ENCODE data around the gene KAT6B.
A peak's percentile ranks its signal among the peaks of the same experiment; 100 is the strongest.
"Not testable (repeated sequence)": the region's sequence is repeated elsewhere in the genome, so short reads cannot be mapped to it uniquely, and the experiment has no call there.

The KAT6B gene

DNA sequence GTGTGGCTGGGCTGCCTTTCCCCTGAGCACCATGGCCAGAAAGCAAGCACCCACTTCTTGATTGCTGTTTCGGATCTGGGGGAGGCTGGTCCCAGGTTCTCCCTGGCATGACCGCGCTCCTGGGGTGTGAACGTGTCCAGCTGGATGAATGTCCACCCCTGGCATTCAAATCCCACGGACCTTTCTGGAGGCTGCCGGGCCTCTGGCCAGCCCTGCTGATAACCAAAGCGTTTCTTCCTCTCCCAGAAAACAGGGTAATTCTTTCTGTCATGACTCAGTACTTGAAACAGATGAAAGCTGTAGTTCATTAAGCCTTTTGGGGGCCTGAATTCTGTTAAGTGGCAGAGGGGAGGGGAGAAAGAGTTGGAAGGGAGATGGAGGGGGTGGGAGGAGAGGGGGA, 211.9 kb downstream of the KAT6B start:
- DNase-seq (ENCODE audit: low spot score), result no peak

DNA sequence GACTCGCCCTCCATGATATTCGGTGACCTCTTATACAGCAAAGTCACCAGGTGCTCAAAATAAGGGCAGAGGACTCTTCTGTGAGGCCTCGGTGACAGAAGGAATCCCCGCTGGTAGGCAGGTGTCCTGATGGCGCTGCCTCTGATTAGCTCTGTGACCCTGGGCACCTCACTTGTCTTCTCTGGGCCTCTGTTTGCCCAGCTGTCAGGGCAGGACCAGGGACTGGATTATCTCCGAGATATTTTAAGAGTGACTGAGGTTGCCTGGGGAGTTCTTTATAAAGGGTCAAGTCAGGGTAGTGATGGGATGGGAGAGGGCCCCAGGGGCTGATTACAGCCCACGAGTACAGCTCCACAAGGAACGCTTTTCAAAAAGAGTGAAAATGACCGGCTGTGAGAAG, 214.2 kb downstream of the KAT6B start:
- no peak for DNase-seq (ENCODE audit: low spot score)

DNA sequence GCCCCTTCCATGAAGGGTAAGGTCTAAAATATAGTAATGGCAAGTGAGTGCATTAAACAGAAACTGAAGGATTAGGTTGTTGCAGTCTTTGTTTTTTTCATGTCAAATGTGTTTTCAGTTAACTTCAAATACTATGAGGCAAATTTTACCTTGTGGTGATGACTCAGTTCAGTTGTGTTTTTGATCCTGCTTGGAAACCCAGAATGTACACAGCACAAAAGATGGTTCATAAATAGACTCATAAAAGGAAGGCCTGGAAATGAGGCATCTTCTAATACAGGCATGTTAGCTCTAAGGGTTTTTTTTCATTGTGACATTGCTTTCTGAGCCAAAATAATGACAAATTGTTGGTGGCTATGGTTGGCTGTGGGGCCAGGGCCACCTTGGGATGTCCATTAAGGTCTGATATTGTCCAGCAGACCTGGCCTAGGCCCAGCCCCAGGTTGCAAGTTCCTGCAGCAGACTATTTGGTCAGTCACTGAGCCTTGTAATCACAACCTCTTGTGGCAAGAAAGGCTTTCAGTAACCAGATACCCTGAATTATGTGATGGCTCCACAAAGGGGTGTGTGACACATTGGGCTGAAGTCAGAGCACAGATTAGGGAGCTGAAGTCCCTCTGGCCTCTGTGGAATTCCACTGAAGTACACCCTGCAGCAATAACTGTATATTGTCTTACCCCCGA, 216.0 kb downstream of the KAT6B start:
- peak; percentile 37 for DNase-seq (ENCODE audit: low spot score)

DNA sequence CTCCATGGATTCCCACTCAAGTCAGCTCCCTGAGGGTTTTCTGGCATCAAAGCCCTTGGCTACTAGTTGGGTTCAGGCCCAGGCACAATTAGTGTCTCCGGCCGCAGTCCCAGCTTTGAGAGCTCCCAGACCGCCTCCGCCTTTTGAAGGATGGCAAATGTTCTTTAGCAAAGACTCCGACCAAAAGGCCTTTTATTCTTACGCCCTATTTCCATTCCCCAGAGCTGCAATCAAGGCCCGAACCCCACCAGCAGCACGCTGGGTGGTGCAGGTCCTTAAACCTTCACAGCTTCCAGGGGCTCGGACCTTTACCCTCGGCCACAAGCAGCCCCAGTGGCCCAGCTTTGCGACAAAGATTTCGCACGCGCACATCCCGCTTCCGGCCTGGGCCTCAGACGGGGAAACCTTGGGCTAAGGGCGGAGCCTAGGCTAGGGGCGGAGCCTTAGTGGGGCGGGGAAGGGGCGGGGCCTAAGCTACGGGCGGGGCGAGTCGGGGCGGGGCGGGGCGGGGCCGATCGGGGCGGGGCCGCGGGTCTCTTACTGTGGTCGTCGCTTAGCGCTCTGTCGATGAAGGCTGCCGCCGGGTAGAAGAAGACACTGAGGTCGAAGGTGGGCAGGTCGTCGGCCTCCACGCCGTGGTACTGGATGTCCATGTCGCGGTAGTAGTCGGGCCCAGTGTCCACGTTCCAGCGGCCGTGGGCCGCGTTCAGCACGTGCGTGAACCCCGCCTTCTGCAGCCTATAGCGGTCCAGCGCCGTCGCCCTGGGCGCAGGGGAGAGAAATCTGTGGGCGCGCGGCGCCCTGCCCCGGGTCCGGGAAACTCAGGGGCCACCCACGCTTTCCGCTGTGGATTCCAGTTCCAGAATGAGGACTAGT, 217.1 kb downstream of the KAT6B start:
- DNase-seq (ENCODE audit: low spot score), result peak; percentile 46

DNA sequence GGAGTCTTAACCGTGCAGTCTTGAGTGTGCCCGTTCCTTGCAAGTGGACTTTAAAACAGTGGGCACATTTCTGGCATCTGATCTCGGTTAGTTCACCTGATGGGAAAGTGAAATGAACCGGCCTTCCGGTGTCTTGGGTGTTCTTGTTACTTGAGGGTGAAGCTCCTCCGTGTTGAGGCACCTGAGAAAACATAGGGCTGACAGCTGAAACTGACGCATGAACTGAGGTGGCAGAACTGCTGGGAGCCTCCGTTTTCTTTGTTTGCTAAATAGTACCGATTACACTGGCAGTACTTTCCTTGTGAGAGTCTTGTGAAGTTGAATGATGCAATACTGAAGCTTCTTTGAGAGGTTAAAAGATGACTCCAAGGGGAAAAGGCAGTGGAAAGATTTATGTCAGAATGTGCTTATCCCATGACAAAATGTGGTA, 222.3 kb downstream of the KAT6B start:
- DNase-seq (ENCODE audit: low spot score), result no peak

DNA sequence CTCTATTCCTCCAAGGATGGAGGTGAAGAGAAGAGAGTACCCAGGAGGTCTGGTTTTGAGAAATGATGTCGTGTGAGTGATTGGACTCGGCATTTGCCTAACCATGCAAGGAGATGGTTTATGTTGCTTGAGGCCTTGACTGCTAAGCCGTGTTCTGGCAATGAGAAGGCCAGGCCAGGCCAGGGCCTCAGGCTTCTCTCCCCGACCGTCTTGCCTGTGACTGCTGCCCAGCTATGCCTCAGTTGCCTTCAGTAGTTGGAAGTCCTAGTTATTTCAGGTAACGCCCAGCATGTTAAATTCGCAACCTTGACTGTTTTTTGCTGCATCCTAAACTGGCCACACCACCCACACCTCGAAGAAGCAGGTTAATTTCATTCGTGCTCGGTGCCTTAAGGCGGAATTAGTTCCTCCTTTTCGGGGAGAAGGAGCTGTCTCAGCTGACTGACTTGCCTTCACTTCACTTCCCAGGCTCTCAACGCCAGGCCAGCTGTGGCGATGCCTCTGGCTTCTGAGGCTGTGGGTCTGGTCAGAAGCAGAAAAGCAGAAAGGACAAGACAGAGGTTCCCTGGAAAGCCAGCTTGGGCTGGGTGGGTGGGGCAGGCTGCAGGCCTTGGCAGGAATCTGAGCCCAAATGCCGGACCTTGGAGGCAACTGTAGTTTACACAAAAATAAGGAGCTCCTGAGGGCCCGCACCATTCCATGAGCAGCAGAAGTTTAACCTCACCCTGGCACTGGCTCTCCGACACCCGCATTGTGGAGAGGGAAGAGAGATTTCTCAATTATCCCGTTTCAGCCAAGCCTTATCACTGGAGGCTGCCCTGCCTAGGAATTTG, 223.1 kb downstream of the KAT6B start:
- DNase-seq (ENCODE audit: low spot score), result no peak

DNA sequence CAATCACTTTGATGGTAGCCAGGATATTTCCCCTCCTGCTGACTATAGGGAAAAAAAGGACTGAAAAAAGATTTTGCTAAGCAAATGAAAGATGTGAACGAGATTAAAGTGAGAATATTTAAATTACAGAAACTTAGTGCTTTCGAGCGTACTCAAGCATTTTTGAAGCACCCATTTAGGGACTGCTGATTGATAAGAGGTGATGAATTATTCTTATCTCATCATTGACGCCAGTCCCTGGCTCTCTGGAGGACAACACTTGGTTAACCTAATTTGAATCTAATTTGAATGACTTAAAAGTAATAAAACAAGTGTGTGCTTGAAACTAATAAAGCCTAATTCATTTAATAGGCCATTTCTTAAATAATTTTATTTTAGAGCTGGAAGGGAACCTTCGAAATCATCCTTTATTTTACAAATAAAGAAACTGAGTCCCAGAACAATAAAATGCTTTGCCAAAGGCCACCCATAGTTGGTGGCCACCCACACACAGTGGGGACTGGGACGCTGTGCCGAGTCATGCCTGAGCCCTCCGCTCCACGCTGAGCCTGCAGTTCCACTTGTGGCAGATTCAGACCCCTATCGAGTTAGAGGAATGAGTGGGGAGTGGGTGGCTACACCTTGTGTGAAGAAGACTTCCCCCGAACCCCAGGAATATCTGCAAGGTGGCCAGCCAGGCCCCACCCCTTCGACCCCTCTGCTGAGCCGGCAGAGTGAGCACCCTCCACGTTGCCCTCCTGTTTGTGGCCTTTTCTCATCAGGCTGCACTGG, 223.9 kb downstream of the KAT6B start:
- DNase-seq (ENCODE audit: low spot score), result no peak

DNA sequence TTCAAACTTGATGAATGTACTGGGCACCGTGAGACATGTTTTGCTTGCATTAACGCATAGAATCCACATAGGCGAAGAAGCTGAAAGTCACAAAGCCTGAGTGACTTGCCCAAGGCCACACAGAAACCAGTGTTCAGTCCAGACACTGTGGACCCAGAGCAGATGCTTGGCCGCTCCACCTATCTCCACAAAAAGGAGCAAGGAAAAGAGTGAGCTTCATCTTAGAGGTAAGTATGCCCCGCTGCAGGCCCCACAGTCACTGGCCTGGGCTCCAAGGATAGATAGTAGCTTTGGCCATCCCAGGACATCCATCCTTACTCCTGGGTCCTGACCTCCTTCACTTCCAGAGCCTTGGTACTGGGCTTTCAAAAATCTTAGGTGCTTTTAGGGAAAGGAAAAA, 224.9 kb downstream of the KAT6B start:
- no peak for DNase-seq (ENCODE audit: low spot score)

DNA sequence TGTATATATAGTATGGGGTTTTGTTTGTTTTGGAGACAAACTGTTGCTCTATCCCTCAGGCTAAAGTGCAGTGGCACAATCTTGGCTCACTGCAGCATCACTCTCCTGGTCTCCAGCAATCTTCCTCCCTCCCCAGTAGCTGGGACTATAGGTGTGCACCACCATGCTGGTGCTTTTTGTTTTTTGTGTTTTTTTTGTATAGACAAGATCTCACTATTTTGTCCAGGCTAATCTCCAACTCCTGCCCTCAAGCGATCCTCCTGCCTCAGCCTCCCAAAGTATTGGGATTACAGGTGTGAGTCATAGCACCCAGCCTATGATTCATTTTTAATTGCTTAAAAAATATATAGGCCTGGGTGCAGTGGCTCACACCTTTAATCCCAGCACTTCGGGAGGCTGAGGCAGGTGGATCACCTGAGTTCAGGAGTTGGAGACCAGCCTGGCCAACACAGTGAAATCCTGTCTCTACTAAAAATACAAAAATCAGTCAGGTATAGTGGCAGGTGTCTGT, 229.6 kb downstream of the KAT6B start:
- DNase-seq (ENCODE audit: low spot score), result not testable (repeated sequence)

DNA sequence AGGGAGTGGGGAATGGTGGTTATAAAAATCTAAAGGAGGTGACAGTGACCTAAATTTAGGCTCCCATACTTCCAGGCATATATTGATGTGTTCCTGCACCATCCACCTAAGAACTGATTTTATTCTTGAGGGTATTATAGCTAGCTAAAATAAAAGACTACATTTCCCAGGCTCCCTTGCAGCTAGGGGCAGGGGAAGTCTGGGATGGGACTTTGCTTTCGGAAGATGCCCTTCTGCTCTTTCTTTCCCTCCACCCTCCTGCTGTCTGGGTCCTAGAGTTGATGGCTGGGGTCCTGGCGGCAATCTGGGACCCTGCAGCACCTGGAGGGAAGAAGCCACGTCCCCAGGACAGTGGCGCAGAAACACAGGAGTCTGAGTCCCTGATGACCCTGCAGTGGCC, 231.3 kb downstream of the KAT6B start:
- DNase-seq (ENCODE audit: low spot score), result no peak

DNA sequence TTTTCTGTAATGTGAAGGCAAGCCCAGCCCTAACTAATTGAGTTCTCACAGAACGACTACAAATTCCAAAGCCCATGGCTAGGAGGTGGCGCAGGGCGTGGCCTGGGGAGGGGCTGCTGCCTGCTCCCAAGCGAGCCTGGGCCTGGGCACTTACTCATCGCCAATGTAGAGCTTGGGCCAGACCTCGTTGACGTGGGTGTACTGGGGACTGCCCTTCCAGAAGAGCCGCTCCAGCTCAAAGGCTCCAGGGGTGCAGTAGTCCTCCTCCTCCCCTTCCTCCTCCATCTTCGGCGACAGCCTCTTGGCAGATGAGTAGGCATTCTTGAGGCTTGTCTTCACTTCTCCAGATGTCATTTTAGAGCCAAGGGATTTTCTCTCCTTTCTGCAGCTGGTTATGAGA, 231.8 kb downstream of the KAT6B start:
- DNase-seq (ENCODE audit: low spot score), result no peak

DNA sequence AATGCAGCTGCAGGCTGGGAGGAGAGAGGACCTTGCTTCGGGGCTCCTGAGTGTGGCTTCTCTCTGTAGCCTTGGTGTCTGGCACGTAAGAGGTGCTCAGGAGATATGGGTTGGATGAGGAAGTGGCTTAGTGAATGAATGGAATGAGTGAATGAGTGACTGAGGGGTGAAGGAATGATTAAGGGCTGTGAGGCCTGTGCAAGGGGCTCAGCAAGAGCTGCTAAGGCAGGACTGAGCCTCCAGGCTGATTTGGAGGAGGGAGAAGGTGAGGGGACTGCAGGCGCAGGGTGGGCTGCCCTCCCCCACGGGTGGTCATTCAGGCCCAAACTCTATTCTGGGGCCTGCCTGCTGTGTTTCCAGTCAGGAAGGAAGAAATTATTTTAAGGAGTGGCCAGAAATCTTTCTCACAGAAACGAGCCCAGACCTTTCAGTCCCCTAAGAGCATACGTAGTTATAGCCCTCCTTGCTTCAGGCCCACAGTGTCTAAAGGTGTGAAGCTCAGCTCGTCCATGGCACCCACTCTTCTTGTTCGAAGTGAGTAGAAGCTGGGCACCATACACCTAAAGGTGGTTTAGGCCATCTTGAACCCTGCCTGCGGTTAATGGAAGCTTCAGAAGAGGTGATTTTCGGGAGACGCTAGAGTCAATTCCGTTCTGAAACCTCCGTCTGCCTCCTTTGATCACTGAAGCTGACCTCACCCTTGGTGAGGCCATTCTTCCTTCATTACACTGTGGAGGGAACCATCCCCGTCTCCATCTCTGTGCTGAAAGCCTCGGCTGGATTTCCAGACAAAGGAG, 235.5 kb downstream of the KAT6B start:
- DNase-seq (ENCODE audit: low spot score), result no peak

DNA sequence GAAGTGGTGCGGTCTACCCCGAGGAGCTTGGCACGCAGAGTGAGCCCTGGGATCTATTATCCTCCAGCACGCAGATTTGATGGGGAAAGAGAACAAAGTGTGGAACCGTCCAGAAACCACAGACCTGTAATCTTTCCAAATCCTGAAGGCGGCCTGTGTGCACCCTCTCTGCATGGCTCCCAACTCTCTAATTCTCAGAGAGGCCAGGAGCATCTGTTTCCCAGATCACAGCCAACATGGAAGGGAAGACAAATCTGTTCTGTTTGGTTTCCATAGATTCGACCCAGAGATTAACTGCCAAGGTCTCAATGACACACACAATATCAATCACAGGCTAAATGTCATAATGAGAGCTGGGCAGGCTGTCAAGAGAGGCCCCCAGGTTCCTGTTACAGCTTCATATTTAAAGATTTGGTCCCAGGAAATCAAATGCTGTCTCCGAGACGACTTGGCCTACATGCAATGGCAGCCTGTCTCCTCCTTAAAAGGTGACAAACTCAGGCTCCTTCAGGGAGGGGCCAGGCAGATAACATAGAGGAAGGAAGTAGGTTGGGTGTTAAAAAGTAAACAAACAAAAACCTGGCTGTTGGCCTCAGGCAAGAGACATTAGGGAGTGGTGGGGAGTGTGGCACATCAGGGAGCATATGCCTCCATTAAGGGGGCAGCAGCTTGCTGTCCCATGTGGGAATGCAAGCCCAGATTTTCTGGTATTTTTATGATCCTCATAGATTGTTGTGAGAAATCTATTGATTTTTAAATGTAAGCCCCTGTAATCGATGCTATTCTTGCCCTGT, 236.3 kb downstream of the KAT6B start:
- no peak for DNase-seq (ENCODE audit: low spot score)

DNA sequence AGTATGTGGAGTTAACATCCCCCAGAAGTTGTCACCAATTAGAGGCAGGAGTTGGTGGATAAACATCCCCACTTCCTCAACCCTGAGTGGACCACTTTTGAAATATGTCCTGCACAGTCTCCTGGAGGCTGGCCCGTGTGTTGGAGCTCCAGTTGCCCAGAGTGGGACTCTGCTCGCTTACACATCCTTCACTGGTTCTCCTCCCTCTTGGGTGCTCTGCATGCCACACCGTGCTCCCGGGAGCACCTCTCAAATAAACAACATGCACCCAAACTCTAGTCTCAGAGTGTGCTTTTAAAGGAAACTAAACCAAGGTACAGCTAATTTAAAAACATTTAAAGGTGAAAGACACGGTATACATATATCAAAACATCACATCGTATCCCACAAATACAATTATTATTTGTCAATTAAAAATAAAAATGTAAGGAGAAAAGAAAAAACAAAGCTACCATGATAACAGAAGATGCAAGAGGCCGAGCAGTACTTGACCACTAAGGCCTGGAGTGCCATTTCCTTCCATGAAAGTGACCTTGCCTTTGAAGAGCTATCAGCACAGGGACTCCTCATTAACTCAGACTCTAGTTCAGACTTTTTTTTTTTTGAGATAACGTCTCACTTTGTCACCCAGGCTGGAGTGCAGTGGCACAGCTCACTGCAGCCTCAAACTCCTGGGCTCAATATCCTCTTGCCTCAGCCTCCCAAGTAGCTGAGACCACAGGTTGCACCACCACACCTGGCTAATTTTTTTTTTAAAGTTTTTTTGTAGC, 237.2 kb downstream of the KAT6B start:
- no peak for DNase-seq (ENCODE audit: low spot score)

DNA sequence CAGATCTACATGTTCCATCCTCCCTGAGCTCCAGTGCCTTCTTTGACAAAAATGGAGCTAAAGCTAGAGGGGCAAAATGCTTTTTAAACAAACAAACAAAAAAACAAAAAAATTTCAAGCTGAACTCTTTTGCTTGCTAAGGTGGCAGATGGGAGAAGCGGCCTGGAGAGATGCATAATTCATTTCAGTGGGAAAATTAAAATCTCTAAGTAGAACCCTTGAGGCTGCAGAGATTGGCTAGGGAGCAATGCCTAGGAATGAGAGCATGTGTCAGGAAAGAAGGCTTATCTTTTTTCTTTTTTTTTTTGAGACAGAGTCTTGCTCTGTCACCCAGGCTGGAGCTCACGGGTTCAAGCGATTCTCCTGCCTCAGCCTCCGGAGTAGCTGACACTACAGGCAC, 238.7 kb downstream of the KAT6B start:
- no peak for DNase-seq (ENCODE audit: low spot score)

DNA sequence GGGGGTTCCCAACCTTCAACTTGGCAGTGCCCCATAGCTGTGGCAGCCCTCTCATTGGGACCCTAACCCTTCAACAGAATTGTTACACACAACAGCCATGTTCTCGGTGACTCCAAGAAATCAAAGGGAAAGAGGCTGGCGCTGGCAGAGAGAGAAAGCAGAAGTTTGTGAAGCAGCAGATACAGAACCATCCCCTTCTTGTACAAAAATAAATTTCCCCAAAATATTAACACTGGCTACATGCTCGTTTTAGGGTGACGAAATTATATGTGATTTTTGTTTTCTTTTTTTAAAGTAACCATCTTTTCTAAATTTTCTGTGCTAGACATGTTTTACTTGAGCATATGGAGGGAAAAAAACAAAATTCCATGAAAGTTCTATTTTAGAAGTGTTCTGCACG, 239.9 kb downstream of the KAT6B start:
- no peak for DNase-seq (ENCODE audit: low spot score)

DNA sequence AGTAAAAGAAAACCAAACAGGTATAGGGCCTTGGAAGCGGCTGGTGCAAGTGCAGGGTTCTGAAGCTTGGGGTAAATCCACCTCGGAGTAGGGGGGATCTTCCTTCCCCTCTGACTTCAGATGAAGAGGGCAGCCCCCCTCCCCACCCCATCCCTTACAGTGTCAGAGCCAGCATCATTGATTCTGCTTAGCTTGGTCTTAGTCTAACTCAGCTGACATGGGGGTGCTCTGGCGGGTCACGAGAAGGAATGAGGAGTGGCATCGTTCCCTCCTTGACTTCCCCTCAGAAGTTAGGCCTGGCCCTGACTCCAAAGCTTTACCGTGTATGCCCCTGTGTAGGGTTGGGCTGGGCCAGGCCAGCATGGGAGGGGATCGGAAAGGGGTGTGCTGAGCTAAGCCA, 240.9 kb downstream of the KAT6B start:
- no peak for DNase-seq (ENCODE audit: low spot score)

DNA sequence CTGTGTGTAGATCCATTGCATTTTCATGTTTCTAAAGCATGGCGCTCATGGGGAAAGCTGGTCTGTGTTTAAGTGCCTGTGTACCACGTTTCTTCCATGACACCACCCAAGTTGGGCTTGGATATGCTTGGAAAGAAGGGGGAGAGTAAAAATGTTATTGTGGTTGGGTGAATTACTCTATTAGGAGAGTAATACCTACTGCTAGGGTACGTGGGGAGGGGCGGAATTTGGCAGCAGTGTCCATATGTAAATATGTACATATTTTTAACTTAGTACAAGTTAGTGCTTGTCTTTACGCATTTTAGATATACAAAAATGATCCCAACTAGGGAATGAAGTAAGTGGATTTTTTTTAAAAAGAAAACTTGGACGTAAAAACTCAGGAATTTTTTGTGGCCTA, 242.1 kb downstream of the KAT6B start:
- DNase-seq (ENCODE audit: low spot score), result no peak

DNA sequence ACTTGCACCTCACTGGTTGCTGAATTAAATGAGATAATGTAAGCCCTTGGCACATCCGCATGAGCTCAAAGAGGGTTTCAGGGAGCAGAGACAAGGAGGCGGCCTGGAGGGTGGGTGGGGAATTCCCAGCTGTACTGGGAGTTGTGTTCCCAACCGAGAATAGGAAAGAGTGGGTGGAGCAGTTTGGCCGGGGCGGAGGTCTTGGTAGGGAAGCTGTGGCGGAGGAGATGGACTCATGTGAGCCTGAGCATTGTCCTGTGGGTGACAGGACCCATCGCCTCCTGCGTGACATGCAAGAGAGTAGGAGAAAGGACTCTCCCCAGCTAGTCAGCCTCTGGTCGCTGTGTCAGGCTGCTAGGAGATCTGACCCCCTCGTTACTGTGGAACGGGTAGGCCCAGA, 244.1 kb downstream of the KAT6B start:
- no peak for DNase-seq (ENCODE audit: low spot score)
